Body of pancreas (tissue), 4 donors: ENCODE results near the gene TMEM38A. TPM values are rescaled to one million over a fixed set of nuclear protein-coding genes. Genes with fewer than 3 reads are reported as not detected.
"Not testable (repeated sequence)": the region's sequence is repeated elsewhere in the genome, so short reads cannot be mapped to it uniquely, and the experiment has no call there.

ENCODE experiments used
- ATAC-seq: fragments of 150-250 bp; one replicate; pipeline ENCODE4 v1.9.1; 2016
- DNase-seq, 4 donors: peaks; one replicate each; pipeline ENCODE4 v3.0.0-alpha.2; 2019
- H3K27ac ChIP-seq, 4 donors: fragments of 200-600 bp; sonication (generic); 1 replicate in 3 of 4; 2 replicates in 1 of 4; pipeline versions ENCODE4 v1.5.1 to v1.6.1; 2016 to 2019; ENCODE audit warnings: mild to moderate bottlenecking in 1 of 4, mixed read lengths in 1 of 4, moderate library complexity in 1 of 4
- H3K27me3 ChIP-seq, 2 donors: fragments of 200-600 bp; sonication (generic); one replicate each; pipeline ENCODE4 v1.6.0; 2016; ENCODE audit warnings: mild to moderate bottlenecking in 1 of 2
- H3K36me3 ChIP-seq, 2 donors: fragments of 200-600 bp; sonication (generic); replicated peaks in 1 of 2; 2 replicates each; pipeline ENCODE4 v1.5.1; 2016; ENCODE audit warnings: low read depth in 2 of 2; ENCODE audit not compliant: insufficient read depth in 1 of 2
- H3K4me1 ChIP-seq: fragments of 200-600 bp; sonication (generic); one replicate; pipeline ENCODE4 v1.6.0; 2016
- H3K4me3 ChIP-seq, 2 donors: fragments of 200-600 bp; sonication (generic); 1 replicate in 1 of 2; 2 replicates in 1 of 2; pipeline ENCODE4 v1.5.1; 2016 to 2019
- H3K9me3 ChIP-seq, 3 donors: fragments of 200-600 bp; sonication (generic); 1 replicate in 2 of 3; 2 replicates in 1 of 3; pipeline ENCODE4 v1.5.1; 2016
- POLR2A ChIP-seq, 3 donors: fragments of 450-650 bp; IDR thresholded peaks; one replicate each; pipeline ENCODE4 v1.6.1; 2016; ENCODE audit warnings: antibody characterized with exemption in 3 of 3, mild to moderate bottlenecking in 2 of 3
- WGBS, 2 donors: methylation state at CpG; one replicate each; pipeline ENCODE4 v1.1.5; 2017; 5-methylcytosine and 5-hydroxymethylcytosine counted together
- intact Hi-C: fragments of 100-400 bp; cut with DNase I; formaldehyde crosslinking; loops from one replicate; pipeline ENCODE4 v1.15.1; 2023
- total RNA-seq, 2 donors: library from RNA; depleted of rRNA; stranded (reverse); fragments of >200 nt; gene quantifications; one replicate each; pipeline ENCODE4 v1.1.0, GENCODE V29; 2016
- TF ChIP-seq, protein P1 (sequence below), 7 experiments: fragments of 450-650 bp in 4 of 7; fragments of 200-600 bp in 3 of 7; sonication (generic) in 3 of 7; IDR thresholded peaks; one replicate each; pipeline ENCODE4 v1.5.1; 2016 to 2019; ENCODE audit warnings: antibody characterized with exemption in 7 of 7

The TMEM38A gene
- total RNA-seq, 2 donors from 2014 or later = 2.9 to 3.3 TPM

DNA sequence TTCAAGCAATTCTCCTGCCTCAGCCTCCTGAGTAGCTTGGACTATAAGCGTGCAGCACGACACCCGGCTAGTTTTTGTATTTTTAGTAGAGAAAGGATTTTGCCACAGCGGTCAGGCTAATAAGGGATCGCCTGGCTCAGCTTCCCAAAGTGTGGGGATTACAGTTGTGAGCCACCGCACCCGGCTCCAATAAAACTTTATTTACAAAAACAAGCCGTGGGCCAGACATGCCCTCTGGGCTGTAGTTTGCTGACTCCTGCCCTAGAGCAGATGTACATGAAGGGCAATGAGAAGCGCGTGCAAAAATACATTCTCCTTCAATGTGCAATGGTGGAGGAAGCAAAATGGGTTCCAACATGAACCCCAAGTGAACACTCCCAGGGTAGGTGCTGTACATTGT, 19.2 kb upstream of the TMEM38A start:
- Histone ChIP-seq H3K27ac (no peak overlapping the region), H3K4me3 (no peak overlapping the region), H3K9me3 (no peaks in the 10 kb centered on the region), H3K4me1 (no peaks in the 10 kb centered on the region), H3K27me3 (no peaks in the 10 kb centered on the region), H3K36me3 (peaks cover 4 to 30% of the 10 kb centered on the region in 2 donors)
- DNase-seq (no peak), ATAC-seq (no peak)
- WGBS, 2 donors = 96 to 97% methylated on average over 9 to 10 of the region's 10 CpGs
- intact Hi-C loops = no loop called here
- TF ChIP-seq POLR2A (IDR thresholded peaks at IDR 0.05) = no peak
- TF ChIP-seq, protein P1, sequence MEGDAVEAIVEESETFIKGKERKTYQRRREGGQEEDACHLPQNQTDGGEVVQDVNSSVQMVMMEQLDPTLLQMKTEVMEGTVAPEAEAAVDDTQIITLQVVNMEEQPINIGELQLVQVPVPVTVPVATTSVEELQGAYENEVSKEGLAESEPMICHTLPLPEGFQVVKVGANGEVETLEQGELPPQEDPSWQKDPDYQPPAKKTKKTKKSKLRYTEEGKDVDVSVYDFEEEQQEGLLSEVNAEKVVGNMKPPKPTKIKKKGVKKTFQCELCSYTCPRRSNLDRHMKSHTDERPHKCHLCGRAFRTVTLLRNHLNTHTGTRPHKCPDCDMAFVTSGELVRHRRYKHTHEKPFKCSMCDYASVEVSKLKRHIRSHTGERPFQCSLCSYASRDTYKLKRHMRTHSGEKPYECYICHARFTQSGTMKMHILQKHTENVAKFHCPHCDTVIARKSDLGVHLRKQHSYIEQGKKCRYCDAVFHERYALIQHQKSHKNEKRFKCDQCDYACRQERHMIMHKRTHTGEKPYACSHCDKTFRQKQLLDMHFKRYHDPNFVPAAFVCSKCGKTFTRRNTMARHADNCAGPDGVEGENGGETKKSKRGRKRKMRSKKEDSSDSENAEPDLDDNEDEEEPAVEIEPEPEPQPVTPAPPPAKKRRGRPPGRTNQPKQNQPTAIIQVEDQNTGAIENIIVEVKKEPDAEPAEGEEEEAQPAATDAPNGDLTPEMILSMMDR (IDR thresholded peaks at IDR 0.05) = no peak

DNA sequence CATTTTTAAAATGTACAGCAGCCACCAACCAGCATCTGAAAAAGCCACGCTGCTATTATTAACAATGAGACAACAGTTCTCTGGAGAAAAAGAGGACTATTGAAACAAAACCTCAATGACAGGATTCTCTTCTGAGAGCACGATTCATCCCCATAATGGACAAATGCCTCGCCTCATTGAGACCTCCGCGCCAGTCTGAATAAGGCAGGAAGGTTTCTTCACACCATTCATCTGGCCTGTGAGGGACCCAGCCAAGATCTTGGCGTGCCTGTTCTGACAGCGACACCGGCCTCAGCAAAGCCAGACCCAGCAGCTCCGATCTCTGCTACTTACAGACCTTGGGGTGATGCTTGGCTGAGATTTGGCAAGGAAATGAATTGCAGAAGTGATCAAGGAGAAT, 15.8 kb upstream of the TMEM38A start:
- H3K36me3 ChIP-seq = peaks cover 4 to 28% of the 10 kb centered on the region in 2 donors
- DNase-seq = no peak
- no peak for ATAC-seq
- 91 to 95% methylated on average over 9 of the region's 9 CpGs for WGBS, 2 donors
- no peak overlapping the region for H3K27ac ChIP-seq
- intact Hi-C loops = no loop called here
- H3K4me1 ChIP-seq = no peaks in the 10 kb centered on the region
- no peaks in the 10 kb centered on the region for H3K9me3 ChIP-seq
- TF ChIP-seq, protein P1 (IDR thresholded peaks at IDR 0.05) = no peak
- no peak for TF ChIP-seq POLR2A (IDR thresholded peaks at IDR 0.05)
- H3K27me3 ChIP-seq = no peaks in the 10 kb centered on the region
- no peak overlapping the region for H3K4me3 ChIP-seq

DNA sequence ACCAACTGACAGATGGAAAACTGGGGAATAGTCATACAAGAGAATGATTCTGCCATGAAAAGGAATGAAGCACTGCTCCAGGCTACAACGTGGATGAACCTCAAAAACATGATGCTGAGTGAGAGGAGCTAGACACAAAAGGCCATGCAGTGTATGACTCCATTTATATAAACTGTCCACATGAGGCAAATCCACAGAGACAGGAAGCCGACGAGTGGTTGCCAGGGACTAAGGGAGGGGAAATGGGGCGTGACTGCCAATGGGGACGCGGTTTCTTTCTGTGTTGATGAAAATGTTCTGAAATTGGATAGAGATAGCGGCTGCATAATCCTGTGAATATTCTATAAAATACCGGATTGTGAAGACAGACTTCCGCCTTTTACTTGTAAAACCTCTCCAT, 11.2 kb upstream of the TMEM38A start:
- no peaks in the 10 kb centered on the region for H3K9me3 ChIP-seq
- no peaks in the 10 kb centered on the region for H3K4me1 ChIP-seq
- TF ChIP-seq, protein P1 (IDR thresholded peaks at IDR 0.05) = no peak
- TF ChIP-seq POLR2A (IDR thresholded peaks at IDR 0.05) = no peak
- no peak overlapping the region for H3K27ac ChIP-seq
- DNase-seq (no peak), ATAC-seq (no peak)
- WGBS, 2 donors = 75 to 88% methylated on average over 9 of the region's 9 CpGs
- intact Hi-C loops = no loop called here
- peaks cover 8 to 38% of the 10 kb centered on the region in 2 donors for H3K36me3 ChIP-seq
- H3K4me3 ChIP-seq = no peak overlapping the region
- H3K27me3 ChIP-seq = no peaks in the 10 kb centered on the region

DNA sequence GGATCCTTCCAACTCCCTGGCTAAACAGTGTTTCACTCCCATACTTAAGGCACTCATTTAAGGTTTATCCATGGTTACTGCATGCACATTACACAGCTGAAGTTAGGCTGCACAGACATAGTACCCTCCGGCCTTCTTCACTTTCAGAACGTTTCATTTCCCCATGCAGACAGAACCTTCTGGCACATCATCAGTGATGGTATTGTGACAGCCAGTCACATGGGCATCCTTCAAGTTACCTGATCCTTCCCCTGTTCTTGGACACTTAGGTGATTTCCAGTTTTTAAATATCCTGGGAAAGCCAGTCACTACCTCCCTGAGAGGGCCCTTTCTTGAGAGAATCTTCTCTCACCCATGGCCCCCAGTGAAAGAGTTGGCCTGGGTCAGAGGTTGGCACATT, 10.1 kb upstream of the TMEM38A start:
- no peak for DNase-seq
- WGBS, 2 donors = 79 to 83% methylated on average over 2 of the region's 2 CpGs
- Histone ChIP-seq H3K4me3 (no peak overlapping the region), H3K36me3 (peaks cover 6 to 36% of the 10 kb centered on the region in 2 donors), H3K4me1 (no peaks in the 10 kb centered on the region), H3K27ac (no peak overlapping the region), H3K9me3 (no peaks in the 10 kb centered on the region), H3K27me3 (no peaks in the 10 kb centered on the region)
- intact Hi-C loops = no loop called here
- no peak for ATAC-seq
- TF ChIP-seq POLR2A (IDR thresholded peaks at IDR 0.05) = no peak
- TF ChIP-seq, protein P1 (IDR thresholded peaks at IDR 0.05) = no peak

DNA sequence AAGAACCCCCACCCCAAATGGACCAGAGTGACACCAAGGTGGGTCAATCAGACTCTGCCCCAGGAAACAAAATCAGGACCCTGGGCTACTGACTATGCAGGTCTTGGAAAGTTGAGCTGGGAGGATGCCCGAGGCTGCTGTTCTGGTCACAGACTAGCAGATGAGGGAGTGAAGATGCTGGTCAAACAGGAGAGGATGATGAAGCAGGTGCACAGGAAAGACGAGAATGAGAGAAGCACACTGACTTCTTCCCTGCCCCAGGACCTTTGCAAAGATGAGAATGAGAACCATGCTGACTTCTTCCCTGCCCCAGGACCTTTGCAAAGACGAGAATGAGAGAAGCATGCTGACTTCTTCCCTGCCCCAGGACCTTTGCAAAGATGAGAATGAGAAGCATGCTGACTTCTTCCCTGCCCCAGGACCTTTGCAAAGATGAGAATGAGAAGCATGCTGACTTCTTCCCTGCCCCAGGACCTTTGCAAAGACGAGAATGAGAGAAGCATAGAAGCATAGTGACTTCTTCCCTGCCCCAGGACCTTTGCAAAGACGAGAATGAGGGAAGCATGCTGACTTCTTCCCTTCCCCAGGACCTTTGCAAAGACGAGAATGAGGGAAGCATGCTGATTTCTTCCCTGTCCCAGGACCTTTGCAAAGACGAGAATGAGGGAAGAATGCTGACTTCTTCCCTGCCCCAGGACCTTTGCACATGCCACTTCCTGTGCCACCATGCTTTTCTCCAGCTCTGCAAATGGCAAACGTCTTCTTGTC, 9.3 kb upstream of the TMEM38A start:
- not testable (repeated sequence) for ATAC-seq

More for the DNA sequence above, 9.3 kb upstream of the TMEM38A start:
- H3K36me3 ChIP-seq = peaks cover 6 to 35% of the 10 kb centered on the region in 2 donors
- H3K9me3 ChIP-seq, H3K27ac ChIP-seq, H3K27me3 ChIP-seq, DNase-seq, H3K4me3 ChIP-seq, intact Hi-C loops, H3K4me1 ChIP-seq: not testable (repeated sequence)
- WGBS, 2 donors = 88 to 90% methylated on average over 8 of the region's 8 CpGs
